NCI-H526 treated with DMSO at 0.1 percent for 48 hours (cell line): ENCODE measurements around the gene PRKCB.

Experiments used
- DNase-seq: peaks from one replicate; lab custom pipeline; 2025; lab: John Stamatoyannopoulos, UW

Gene PRKCB

DNA sequence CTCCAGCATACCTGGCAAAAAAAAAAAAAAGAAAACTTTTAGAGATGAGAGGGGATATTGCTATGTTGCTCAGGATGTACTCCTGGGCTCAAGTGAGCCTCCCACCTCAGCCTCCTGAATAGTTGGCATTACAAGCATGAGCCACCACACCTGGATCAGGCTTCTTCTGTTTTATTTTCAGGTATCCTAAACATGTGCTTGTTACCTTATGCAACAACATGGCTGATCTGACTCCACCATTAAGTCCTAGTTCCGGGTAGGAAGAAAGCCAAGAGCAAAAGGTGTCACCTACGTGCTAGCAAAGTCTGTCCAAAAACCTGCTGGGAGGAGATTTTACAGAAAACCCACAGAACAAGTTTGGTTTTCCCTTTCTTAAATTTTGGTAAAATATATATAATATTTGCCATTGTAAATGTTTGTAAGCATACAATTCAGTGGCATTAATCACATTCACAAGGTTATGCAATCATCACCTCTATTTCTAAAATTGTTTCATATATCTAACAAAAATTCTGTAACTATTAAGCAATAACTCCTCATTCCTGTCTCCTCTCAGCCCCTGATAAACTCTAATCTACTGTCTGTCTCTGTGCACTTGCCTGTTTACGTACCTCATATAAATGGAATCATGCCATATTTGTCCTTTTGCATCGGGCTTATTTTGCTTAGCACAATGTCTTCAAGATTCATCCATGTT, 411.3 kb downstream of the PRKCB start:
- no peak for DNase-seq

DNA sequence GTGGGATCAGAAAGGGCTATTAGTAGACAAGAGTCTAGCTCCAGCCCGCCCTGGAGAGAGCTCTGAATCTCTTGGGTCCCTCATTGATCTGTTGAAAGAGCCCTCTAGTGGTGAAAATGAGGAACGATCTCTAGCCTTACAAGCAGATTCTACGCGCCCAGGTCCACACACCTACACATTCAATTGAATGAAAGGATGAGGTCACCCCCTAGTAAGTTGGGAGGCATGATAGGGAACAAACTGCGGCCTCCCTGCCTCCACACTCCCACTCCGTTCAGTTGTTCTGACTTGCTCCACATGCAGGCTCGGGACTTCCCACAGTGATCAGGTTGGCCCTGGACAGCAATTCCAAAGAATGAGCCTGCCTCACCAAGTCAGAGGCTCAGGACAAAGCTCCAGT, 417.4 kb downstream of the PRKCB start:
- DNase-seq: no peak

DNA sequence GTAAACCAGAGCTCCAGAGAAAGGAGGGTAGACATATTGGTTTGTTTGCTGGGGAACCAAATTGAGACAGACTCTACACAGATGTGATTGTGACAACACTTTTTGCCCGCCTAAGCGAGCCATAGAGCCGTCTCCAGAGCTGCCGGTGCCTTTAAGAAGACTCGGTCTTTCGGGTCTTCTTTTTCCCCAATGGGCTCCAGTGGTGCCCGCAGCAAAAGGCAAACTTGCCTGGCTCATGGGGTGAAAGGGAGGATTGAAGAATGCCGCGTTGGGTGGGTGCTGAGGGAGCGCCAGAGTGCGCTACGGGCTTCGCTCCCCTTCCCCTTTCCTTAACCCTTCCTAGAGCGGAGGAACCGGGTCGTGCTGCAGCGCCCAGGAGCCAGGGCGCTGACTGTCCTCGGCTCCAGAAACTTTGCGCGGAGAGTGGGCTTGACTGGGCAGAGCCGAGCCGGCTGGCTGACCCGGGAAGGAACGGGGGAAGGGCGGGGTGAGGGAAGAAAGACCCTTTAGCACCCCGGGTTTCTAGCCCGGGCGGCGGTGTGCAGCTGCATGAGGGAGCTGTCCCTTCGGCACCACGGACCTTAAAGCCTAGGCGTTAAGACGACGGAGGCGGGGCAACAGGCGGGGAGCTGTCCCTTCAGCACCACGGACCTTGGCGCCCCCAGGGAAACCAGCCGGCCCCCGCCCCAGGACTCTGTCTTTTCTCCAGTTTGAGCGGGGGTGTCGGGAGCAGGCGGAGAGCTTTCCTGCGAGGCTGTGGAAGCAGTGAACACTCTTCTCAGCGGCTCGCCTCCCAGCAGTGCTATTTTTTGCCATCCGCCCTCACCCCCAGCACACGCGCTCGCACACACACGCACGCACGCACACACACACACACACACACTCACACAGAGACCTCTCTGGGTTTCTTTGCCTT, 419.9 kb downstream of the PRKCB start, which contains the start of gene CACNG3:
TSS of gene CACNG3 (plus strand) at position 880 of the 916 bp plus-strand sequence. CDS start 420 bp downstream, outside the sequence.
- DNase-seq: no peak

DNA sequence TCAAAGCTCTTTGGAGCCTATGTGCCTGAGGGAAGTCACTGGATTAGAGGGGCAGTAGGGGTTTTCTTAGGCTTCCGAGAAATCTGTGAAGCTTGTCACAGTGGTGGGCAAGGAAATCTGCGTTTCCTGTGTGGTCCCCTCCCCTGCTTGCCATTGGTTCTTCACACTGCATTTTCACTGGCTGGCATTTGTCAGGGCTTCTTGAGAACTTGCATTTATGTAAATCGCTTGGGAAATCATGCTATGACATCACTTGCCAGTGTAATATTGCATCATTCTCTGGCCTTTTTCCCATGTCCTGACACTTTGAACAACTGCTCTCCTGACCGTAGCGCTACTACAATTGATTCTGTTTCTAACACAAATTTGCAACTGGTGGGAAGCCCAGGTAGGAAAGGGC, 422.2 kb downstream of the PRKCB start:
- DNase-seq: no peak

DNA sequence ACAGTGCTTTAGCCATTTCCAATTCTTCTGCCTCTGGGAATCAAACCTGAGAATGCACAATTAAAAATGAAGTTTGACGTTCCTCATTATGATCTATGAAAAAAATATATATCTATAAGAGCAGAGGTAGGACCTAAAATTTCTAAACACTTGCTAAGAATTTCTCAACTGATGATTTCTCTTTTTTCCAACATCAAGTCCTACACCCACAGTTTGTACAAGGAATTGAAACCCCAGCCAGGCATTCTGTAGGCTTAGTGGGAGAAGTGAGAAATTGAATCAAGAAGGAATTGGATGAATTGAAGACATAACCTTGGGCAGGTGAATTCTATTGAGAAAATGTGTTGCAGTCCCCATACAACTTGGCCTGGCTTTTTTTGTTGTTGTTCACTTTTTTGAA, 423.0 kb downstream of the PRKCB start:
- no peak for DNase-seq

DNA sequence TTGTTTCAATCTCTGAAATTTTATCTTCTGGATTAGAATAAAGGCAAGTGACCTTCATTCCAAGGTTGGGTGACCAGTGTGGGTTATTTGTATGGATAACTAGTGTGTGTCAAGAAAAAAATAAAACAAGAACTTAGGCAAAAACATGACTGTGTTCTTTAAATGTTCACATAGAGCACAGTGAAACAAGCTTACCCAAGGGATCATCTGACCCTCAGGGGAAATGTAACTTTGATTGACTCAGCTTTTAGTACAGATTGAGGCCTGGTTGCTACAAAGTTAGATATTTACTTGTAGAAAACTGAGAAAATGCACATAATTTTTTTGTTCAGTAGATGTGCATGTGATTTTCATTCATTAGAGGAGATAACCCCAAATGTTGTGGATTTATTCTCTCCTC, 427.0 kb downstream of the PRKCB start:
- DNase-seq: no peak
